GM18505 (cell line): ENCODE measurements around the gene HIP1.

Experiments used
- ATAC-seq: cut with Tn5 transposase; IDR thresholded peaks from one replicate; pipeline ENCODE4 v1.9.1; 2021; ENCODE audit not compliant: unreplicated experiment
- POLR2A ChIP-seq: IDR thresholded peaks from 4 replicates; pipeline ENCODE4 v1.6.1; 2011; ENCODE audit warnings: borderline replicate concordance; ENCODE audit not compliant: insufficient read depth, insufficient read length; ENCODE audit errors: extremely low read depth

Gene HIP1

GRCh38 chr7:75662579-75663301, 76.0 kb downstream of the HIP1 start:
- ATAC-seq: peak; percentile 84
- peak; percentile 59 for TF ChIP-seq POLR2A

DNA sequence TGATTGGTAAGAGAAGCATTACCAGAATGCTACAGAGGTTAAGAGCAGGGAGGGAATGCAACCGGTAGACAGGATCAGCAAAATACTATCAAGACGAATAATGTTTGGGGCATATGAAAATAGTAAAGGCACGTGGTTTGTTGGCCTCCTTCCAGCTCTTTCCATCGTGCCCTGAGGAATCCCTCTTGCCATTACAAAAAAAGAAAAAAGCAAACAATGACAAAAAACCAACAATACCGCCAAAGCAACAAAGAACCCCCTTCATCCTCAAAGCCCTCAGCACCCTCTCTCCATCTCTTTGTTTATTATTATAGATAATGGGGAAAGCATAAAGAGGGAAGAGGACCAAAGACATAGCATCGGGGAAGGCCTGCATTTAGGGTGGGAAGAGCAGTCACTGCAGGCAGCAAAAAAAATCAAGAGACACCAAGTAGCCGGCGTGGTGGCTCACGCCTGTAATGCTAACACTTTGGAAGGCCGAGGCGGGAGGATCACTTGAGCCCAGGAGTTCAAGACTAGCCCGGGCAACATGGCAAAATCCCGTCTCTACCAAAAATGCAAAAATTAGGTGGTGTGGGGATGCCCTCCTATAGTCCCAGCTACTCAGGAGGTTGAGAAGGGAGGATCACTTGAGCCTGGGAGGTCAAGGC, 78.0 kb downstream of the HIP1 start:
- TF ChIP-seq POLR2A: no peak
- ATAC-seq: no peak

GRCh38 chr7:75658802-75659201, 79.9 kb downstream of the HIP1 start:
- no peak for ATAC-seq
- no peak for TF ChIP-seq POLR2A

- no peak for TF ChIP-seq POLR2A
- no peak for ATAC-seq
These were observed 80.4 kb downstream of the HIP1 start for GRCh38 chr7:75658369-75658768.

- TF ChIP-seq POLR2A: no peak
- ATAC-seq: no peak
These were observed 80.9 kb downstream of the HIP1 start for GRCh38 chr7:75657866-75658265.

GRCh38 chr7:75656740-75657139, 82.0 kb downstream of the HIP1 start:
- no peak for ATAC-seq
- no peak for TF ChIP-seq POLR2A

- ATAC-seq: no peak
- no peak for TF ChIP-seq POLR2A
These were observed 83.2 kb downstream of the HIP1 start for GRCh38 chr7:75655536-75655935.

DNA sequence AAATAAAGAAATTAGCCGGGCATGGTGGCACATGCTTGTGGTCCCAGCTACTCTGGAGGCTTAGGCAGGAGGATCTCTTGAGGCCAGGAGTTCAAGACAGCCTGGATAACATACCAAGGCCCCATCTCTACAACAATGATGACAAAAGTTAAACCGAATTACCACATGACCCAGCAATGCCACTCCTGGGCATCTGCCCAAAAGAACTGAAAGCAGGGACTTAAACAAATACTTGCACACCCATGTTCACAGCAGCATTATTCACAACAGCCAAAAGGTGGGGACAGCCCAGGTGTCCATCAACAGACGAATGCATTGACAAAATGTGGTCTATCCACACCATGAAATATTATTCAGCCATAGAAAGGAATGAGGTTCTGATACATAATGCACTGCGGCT, 83.9 kb downstream of the HIP1 start:
- no peak for ATAC-seq
- TF ChIP-seq POLR2A: no peak

DNA sequence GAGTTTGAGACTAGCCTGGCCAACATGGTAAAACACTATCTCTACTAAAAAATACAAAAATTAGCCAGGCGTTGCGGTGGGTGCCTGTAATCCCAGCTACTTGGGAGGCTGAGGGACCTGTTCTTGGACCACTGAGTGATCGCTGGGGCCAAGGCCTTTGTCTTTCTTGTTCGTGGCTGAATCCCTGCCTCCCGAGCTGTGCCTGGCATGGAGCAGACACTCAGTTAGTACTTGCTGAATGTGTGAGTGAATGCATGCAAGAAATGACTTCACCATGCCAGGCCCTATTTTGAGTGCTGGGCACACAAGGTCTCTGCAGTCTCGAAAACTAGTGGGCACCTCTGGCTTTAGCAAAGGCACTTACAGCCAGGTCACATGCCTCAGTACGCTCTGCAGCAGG, 85.1 kb downstream of the HIP1 start:
- no peak for TF ChIP-seq POLR2A

DNA sequence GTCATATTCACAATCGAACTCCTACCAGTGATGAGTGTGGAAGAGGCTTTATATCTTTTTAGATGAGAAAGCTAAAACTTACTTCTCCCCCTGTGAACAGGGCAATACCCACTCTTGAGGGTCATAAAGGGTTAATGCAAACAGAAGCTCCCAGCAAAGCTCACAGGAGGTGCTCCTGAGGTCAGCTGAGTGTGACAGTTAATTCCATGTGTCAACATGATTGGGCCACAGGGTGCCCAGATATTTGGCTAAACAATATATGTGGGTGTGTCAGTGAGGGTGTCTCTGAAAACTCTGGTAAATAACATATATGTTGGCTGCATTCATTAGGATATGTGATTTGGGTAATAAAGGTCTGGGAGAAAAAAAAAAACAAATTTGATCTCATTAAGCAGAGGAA, 86.0 kb downstream of the HIP1 start:
- no peak for ATAC-seq
- no peak for TF ChIP-seq POLR2A

More for the DNA sequence above, 85.1 kb downstream of the HIP1 start:
- ATAC-seq: no peak

GRCh38 chr7:75650681-75651080, 88.1 kb downstream of the HIP1 start:
- TF ChIP-seq POLR2A: no peak
- ATAC-seq: no peak

- TF ChIP-seq POLR2A: no peak
- ATAC-seq: no peak
These were observed 88.7 kb downstream of the HIP1 start for GRCh38 chr7:75650062-75650461.

DNA sequence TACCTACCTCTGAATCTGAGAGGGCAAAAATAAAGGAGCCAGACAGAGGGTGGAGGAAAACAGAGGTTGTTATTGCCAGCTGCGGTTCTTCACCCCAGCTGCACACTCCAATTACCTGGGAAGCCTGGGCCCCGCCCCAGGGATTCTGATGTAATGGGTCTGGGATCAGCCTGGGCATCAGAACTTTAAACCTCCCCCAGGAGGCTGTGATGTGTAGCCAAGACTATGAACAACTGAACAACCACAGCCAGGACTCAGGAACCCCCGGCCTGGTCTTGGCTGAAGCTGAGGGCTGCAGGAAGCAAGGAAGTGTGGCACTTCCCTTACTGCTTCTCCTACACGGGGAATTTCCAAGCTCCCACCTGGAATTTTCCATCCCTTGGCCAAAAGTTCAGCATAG, 89.3 kb downstream of the HIP1 start:
- no peak for ATAC-seq
- TF ChIP-seq POLR2A: no peak

- no peak for ATAC-seq
- no peak for TF ChIP-seq POLR2A
These were observed 90.9 kb downstream of the HIP1 start for GRCh38 chr7:75647709-75648438.

DNA sequence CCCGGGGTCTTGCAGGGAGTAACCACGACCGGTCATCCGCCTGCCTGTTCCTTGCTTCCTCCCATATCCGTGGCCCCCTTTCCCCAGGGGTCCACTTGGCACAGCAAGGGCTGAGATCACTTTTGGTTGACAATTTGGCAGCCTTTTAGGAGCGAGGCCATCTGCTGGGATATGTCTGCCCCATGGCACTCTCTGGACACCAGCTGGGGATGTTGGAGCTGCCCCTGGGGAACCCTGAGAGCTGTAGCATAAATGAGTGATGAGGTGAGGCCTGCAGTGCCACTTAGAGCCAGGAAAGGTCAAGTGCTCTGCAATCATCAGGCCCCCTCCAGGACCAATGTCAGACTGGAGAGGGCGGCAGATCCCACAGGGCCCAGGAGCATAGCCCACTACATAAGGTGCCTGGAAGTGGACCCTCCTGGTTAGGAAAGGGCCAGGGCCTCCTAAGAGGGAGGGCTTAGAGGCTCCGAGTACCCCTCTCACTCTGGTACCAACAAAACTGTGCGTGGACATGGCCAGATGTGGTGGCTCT, 92.1 kb downstream of the HIP1 start:
- ATAC-seq: no peak

More for the DNA sequence above, 92.1 kb downstream of the HIP1 start:
- no peak for TF ChIP-seq POLR2A
